A549 (cell line): ENCODE measurements around the gene ZSCAN12. TPM values are rescaled to one million over a fixed set of nuclear protein-coding genes. Genes with fewer than 3 reads are reported as not detected.

Experiments
- ATAC-seq, 2 experiments: fragments of 200-7000 bp in 1 of 2; fragments of >200 bp in 1 of 2; cut with Nextera tagmentation in 1 of 2; cut with Tn5 transposase in 1 of 2; 3 replicates each; pipeline versions ENCODE4 v1.8.0 to v1.9.1; 2018 to 2020; ENCODE audit warnings: mild to moderate bottlenecking in 1 of 2, moderate library complexity in 1 of 2
- CTCF ChIA-PET: fragments of 300-600 bp; sonication (Branson Sonifier 250); formaldehyde crosslinking; extraction: SDS; loops from one replicate; lab custom pipeline; 2021; ENCODE audit warnings: antibody characterized with exemption, inconsistent platforms; lab: Yijun Ruan, JAX
- POLR2A ChIA-PET: fragments of 350-600 bp; formaldehyde crosslinking; extraction: SDS; loops from one replicate; lab custom pipeline; 2021; ENCODE audit warnings: antibody characterized with exemption, inconsistent platforms; lab: Yijun Ruan, JAX
- DNase-seq, 2 experiments: peaks; one replicate each; pipeline versions ENCODE4 v3.0.0 to v3.0.0-alpha.2; 2011 to 2016; ENCODE audit warnings: low read depth in 1 of 2, low spot score in 1 of 2
- FAIRE-seq: peaks from 2 replicates; lab custom pipeline; 2011; peaks lifted over from hg19 to GRCh38; lab: Jason Lieb, UNC
- H3K27ac ChIP-seq, 2 experiments: fragments of >200 bp; sonication (Bioruptor Twin); formaldehyde crosslinking; 3 replicates each; pipeline ENCODE4 v1.5.1; 2016 to 2017
- H3K4me1 ChIP-seq: fragments of >200 bp; sonication (Bioruptor Twin); formaldehyde crosslinking; 3 replicates; pipeline ENCODE4 v1.6.1; 2016
- H3K4me2 ChIP-seq: fragments of >200 bp; sonication (Bioruptor Twin); formaldehyde crosslinking; 3 replicates; pipeline ENCODE4 v1.6.1; 2016
- H3K4me3 ChIP-seq: fragments of >200 bp; sonication (Bioruptor Twin); formaldehyde crosslinking; 3 replicates; pipeline ENCODE4 v1.5.1; 2016
- H3K9me3 ChIP-seq: fragments of >200 bp; sonication (Bioruptor Twin); formaldehyde crosslinking; 3 replicates; pipeline ENCODE4 v1.6.1; 2016
- ATOH8 ChIP-seq: fragments of 250-450 bp; sonication (Bioruptor Pico); IDR thresholded peaks from 2 replicates; pipeline ENCODE4 v1.5.0; 2020; ENCODE audit warnings: low read depth, mild to moderate bottlenecking, moderate library complexity
- BHLHE40 ChIP-seq: IDR thresholded peaks from 2 replicates; pipeline ENCODE4 v1.6.1; 2012; ENCODE audit warnings: low read depth, low read length, inconsistent platforms
- CBX2 ChIP-seq: fragments of 200-600 bp; sonication (generic); IDR thresholded peaks from 2 replicates; pipeline ENCODE4 v1.6.1; 2016; ENCODE audit warnings: low read depth, mild to moderate bottlenecking, borderline replicate concordance
- CHD2 ChIP-seq: fragments of 150-350 bp; IDR thresholded peaks from 2 replicates; pipeline ENCODE4 v1.6.1; 2014; ENCODE audit warnings: low read length; ENCODE audit not compliant: partially characterized antibody
- CTCF ChIP-seq: fragments of >200 bp; sonication (Bioruptor Twin); formaldehyde crosslinking; IDR thresholded peaks from 3 replicates; pipeline ENCODE4 v1.5.1; 2016
- E2F6 ChIP-seq: IDR thresholded peaks from 2 replicates; pipeline ENCODE4 v1.6.1; 2012; ENCODE audit warnings: low read depth, borderline replicate concordance
- EHF ChIP-seq: fragments of 250-450 bp; sonication (Bioruptor Pico); IDR thresholded peaks from 2 replicates; pipeline ENCODE4 v1.5.0; 2020; ENCODE audit warnings: mild to moderate bottlenecking
- EHMT2 ChIP-seq: fragments of 200-600 bp; sonication (generic); IDR thresholded peaks from 2 replicates; pipeline ENCODE4 v1.6.1; 2016; ENCODE audit warnings: antibody characterized with exemption, low read depth, mild to moderate bottlenecking, moderate library complexity
- ELK1 ChIP-seq: fragments of 150-350 bp; IDR thresholded peaks from 2 replicates; pipeline ENCODE4 v1.6.1; 2014; ENCODE audit warnings: low read depth, mild to moderate bottlenecking, low read length
- HES2 ChIP-seq: fragments of >200 bp; sonication (Bioruptor Twin); formaldehyde crosslinking; IDR thresholded peaks from 2 replicates; pipeline ENCODE4 v1.6.1; 2016
- HEYL ChIP-seq: fragments of 250-450 bp; sonication (Bioruptor Pico); IDR thresholded peaks from 2 replicates; pipeline ENCODE4 v1.8.0; 2021; ENCODE audit warnings: mild to moderate bottlenecking, moderate library complexity
- HOXB5 ChIP-seq: fragments of 250-450 bp; sonication (Bioruptor Pico); IDR thresholded peaks from 2 replicates; pipeline ENCODE4 v1.5.0; 2020; ENCODE audit warnings: mild to moderate bottlenecking, moderate library complexity
- JUN ChIP-seq, 2 experiments: fragments of >200 bp; sonication (Bioruptor Twin); formaldehyde crosslinking; IDR thresholded peaks; 2 replicates in 1 of 2; 3 replicates in 1 of 2; pipeline ENCODE4 v1.6.1; 2016 to 2017
- KDM1A ChIP-seq: fragments of 200-600 bp; sonication (generic); IDR thresholded peaks from 2 replicates; pipeline ENCODE4 v1.6.1; 2016; ENCODE audit warnings: low read depth, mild to moderate bottlenecking
- NFE2L2 ChIP-seq: fragments of 150-350 bp; conservative IDR thresholded peaks from 2 replicates; pipeline ENCODE4 v1.6.1; 2014; ENCODE audit warnings: low read length
- PBX3 ChIP-seq: IDR thresholded peaks from 2 replicates; pipeline ENCODE4 v1.6.1; 2012
- POLR2A ChIP-seq: IDR thresholded peaks from 2 replicates; pipeline ENCODE4 v1.6.1; 2012; ENCODE audit warnings: mild to moderate bottlenecking, low read length
- RARB ChIP-seq: fragments of 250-450 bp; sonication (Bioruptor Pico); IDR thresholded peaks from 2 replicates; pipeline ENCODE4 v1.8.0; 2021; ENCODE audit warnings: mild to moderate bottlenecking, moderate library complexity
- RCOR1 ChIP-seq: fragments of 150-350 bp; IDR thresholded peaks from 2 replicates; pipeline ENCODE4 v1.6.1; 2014; ENCODE audit warnings: antibody characterized with exemption, low read length, low read depth
- RNF2 ChIP-seq: fragments of 200-600 bp; sonication (generic); IDR thresholded peaks from 2 replicates; pipeline ENCODE4 v1.6.1; 2016; ENCODE audit warnings: low read depth, mild to moderate bottlenecking, antibody characterized with exemption, moderate library complexity, borderline replicate concordance
- SMC3 ChIP-seq: fragments of >200 bp; sonication (Bioruptor Twin); formaldehyde crosslinking; IDR thresholded peaks from 3 replicates; pipeline ENCODE4 v1.6.1; 2018; ENCODE audit warnings: inconsistent platforms
- TP53 ChIP-seq: fragments of 250-450 bp; sonication (Bioruptor Pico); IDR thresholded peaks from 2 replicates; pipeline ENCODE4 v1.5.0; 2021; ENCODE audit warnings: mild to moderate bottlenecking, moderate library complexity
- ZC3H11A ChIP-seq: fragments of 450-650 bp; IDR thresholded peaks from 2 replicates; pipeline ENCODE4 v1.6.1; 2014; ENCODE audit warnings: antibody characterized with exemption, mild to moderate bottlenecking
- ZNF302 ChIP-seq: fragments of 250-450 bp; sonication (Bioruptor Pico); IDR thresholded peaks from 2 replicates; pipeline ENCODE4 v1.9.0; 2021; ENCODE audit warnings: inconsistent platforms, mild to moderate bottlenecking, moderate library complexity
- ZSCAN20 ChIP-seq: fragments of 250-450 bp; sonication (Bioruptor Pico); IDR thresholded peaks from 2 replicates; pipeline ENCODE4 v1.8.0; 2022; ENCODE audit warnings: mild to moderate bottlenecking, moderate library complexity
- WGBS: methylation state at CpG from one replicate; pipeline ENCODE4 v1.1.6; 2017; ENCODE audit errors: missing lambda C conversion rate; 5-methylcytosine and 5-hydroxymethylcytosine counted together
- polyA plus RNA-seq, 4 experiments: library from polyadenylated mRNA; depleted of rRNA in 3 of 4; stranded (reverse); fragments of >200 nt; fragmentation: RNase III in 1 of 4; extraction: RNeasy Plus Mini Kit Qiagen cat#74134 plus additional on column Dnase treatment in 1 of 4; gene quantifications; 2 replicates in 3 of 4; 3 replicates in 1 of 4; pipeline ENCODE4 v1.2.3, GENCODE V29; 2011 to 2017

ZSCAN12 gene
- polyA plus RNA-seq, 2 of the 4 experiments (the other 2 are of a cell fraction): 1.9 to 3.3 TPM

- no peak for ATAC-seq
- H3K4me2 ChIP-seq: no peak overlapping the region
- TF ChIP-seq HOXB5 (CRISPR knock-in tag) (no peak), RCOR1 (no peak), RARB (CRISPR knock-in tag) (no peak), CBX2 (no peak), RNF2 (no peak), ZC3H11A (no peak), POLR2A (no peak), ELK1 (no peak), NFE2L2 (no peak), CHD2 (no peak), E2F6 (no peak), ZSCAN20 (no peak), BHLHE40 (no peak)
- CTCF ChIA-PET: no interaction called here
- no peak overlapping the region for H3K4me3 ChIP-seq
- no peak overlapping the region for H3K27ac ChIP-seq
- DNase-seq: no peak
- FAIRE-seq: no peak
- no peaks in the 10 kb centered on the region for H3K4me1 ChIP-seq
- POLR2A ChIA-PET: no interaction called here
- no peaks in the 10 kb centered on the region for H3K9me3 ChIP-seq
Observed at GRCh38 chr6:28413681-28414080, 14.1 kb upstream of the ZSCAN12 start.

- WGBS: 98% methylated on average over 2 of the region's 2 CpGs
- no peak overlapping the region for H3K27ac ChIP-seq
- no peak overlapping the region for H3K4me3 ChIP-seq
- DNase-seq: no peak
- no peak for ATAC-seq
- TF ChIP-seq CBX2: no peak
- no peak for TF ChIP-seq EHMT2
- no peak for TF ChIP-seq CTCF
- no peak for TF ChIP-seq HEYL (CRISPR knock-in tag)
- no peak for TF ChIP-seq JUN (IDR thresholded peaks at IDR 0.05)
- TF ChIP-seq KDM1A: no peak
- no peak for TF ChIP-seq TP53 (CRISPR knock-in tag)
- TF ChIP-seq ZNF302: no peak
- TF ChIP-seq SMC3: no peak
- no peak for TF ChIP-seq ATOH8
- no peak for TF ChIP-seq RARB (CRISPR knock-in tag)
- no peak for TF ChIP-seq HOXB5 (CRISPR knock-in tag)
- no peak for TF ChIP-seq HES2
- TF ChIP-seq PBX3: no peak
- TF ChIP-seq EHF: no peak
- ChIA-PET POLR2A (no interaction called here), CTCF (interaction anchor here (0.8 kb wide), 1 partner anchor 14 kb away, joined by 3 read pairs; no protein-coding TSS in a partner anchor)
- H3K9me3 ChIP-seq: no peaks in the 10 kb centered on the region
- H3K4me1 ChIP-seq: no peaks in the 10 kb centered on the region
- FAIRE-seq: no peak
- no peak overlapping the region for H3K4me2 ChIP-seq
Observed at GRCh38 chr6:28410767-28411166, 11.2 kb upstream of the ZSCAN12 start.
